IMR-90 (cell line): ENCODE data around the gene SDK1. TPM values are rescaled to one million over a fixed set of nuclear protein-coding genes. Genes with fewer than 3 reads are reported as not detected.

Experiments
- ATAC-seq: fragments of 200-7000 bp; cut with Tn5 transposase; 2 replicates; pipeline ENCODE4 v1.9.1; 2020; ENCODE audit warnings: low read depth, mild to moderate bottlenecking, moderate library complexity
- BruUV-seq: library from RNA; stranded (reverse); fragments of 400-500 nt; replicated peaks from 2 replicates; lab custom pipeline; 2021; lab: Mats Ljungman, UMichigan
- CTCF ChIA-PET: fragments of 300-600 bp; formaldehyde crosslinking; extraction: SDS; loops from one replicate; lab custom pipeline; 2021; ENCODE audit warnings: antibody characterized with exemption; lab: Yijun Ruan, JAX
- POLR2A ChIA-PET: fragments of 300-600 bp; sonication (Branson Sonifier 250); formaldehyde crosslinking; loops from one replicate; lab custom pipeline; 2022; ENCODE audit warnings: antibody characterized with exemption; ENCODE audit not compliant: unreplicated experiment; lab: Charles Lee
- DNase-seq: peaks from one replicate; pipeline ENCODE4 v3.0.0; 2013
- H2AFZ ChIP-seq: replicated peaks from 2 replicates; pipeline ENCODE3; 2013; ENCODE audit warnings: low read length, mild to moderate bottlenecking; ENCODE audit not compliant: poor library complexity
- H2AK5ac ChIP-seq: 2 replicates; pipeline ENCODE4 v1.6.1; 2013; ENCODE audit warnings: low read depth, low read length, inconsistent platforms
- H2AK9ac ChIP-seq: replicated peaks from 2 replicates; pipeline ENCODE3; 2013; ENCODE audit warnings: mild to moderate bottlenecking, low read depth, low read length, moderate library complexity; ENCODE audit not compliant: poor library complexity
- H2BK120ac ChIP-seq: 2 replicates; pipeline ENCODE4 v1.6.1; 2013; ENCODE audit warnings: low read depth, low read length, inconsistent platforms
- H2BK15ac ChIP-seq: 3 replicates; pipeline ENCODE4 v1.6.1; 2013; ENCODE audit warnings: low read depth, low read length, inconsistent platforms
- H2BK20ac ChIP-seq: 2 replicates; pipeline ENCODE4 v1.6.1; 2013; ENCODE audit warnings: low read depth, mild to moderate bottlenecking, inconsistent platforms, low read length, moderate library complexity
- H2BK5ac ChIP-seq: 2 replicates; pipeline ENCODE4 v1.6.1; 2013; ENCODE audit warnings: mild to moderate bottlenecking, low read depth, low read length, inconsistent platforms; ENCODE audit not compliant: poor library complexity, severe bottlenecking
- H3K14ac ChIP-seq: replicated peaks from 2 replicates; pipeline ENCODE4 v1.6.1; 2013; ENCODE audit warnings: low read depth, low read length, inconsistent platforms
- H3K18ac ChIP-seq: 2 replicates; pipeline ENCODE4 v1.6.1; 2013; ENCODE audit warnings: low read depth, low read length, control low read depth
- H3K23ac ChIP-seq: 2 replicates; pipeline ENCODE4 v1.6.1; 2013; ENCODE audit warnings: low read depth, low read length, inconsistent platforms
- H3K27ac ChIP-seq: 2 replicates; pipeline ENCODE4 v1.5.1; 2013; ENCODE audit warnings: mild to moderate bottlenecking, control low read depth, low read length; ENCODE audit not compliant: insufficient read depth
- H3K27me3 ChIP-seq: 2 replicates; pipeline ENCODE4 v1.6.1; 2013; ENCODE audit warnings: low read length; ENCODE audit not compliant: control insufficient read depth, insufficient read depth
- H3K36me3 ChIP-seq: 2 replicates; pipeline ENCODE4 v1.6.1; 2013; ENCODE audit warnings: low read length, mixed read lengths; ENCODE audit not compliant: control insufficient read depth, insufficient read depth
- H3K4ac ChIP-seq: 2 replicates; pipeline ENCODE4 v1.6.1; 2013; ENCODE audit warnings: low read depth, low read length, inconsistent platforms
- H3K4me1 ChIP-seq: 2 replicates; pipeline ENCODE4 v1.6.1; 2013; ENCODE audit warnings: low read length, mixed read lengths; ENCODE audit not compliant: control insufficient read depth, insufficient read depth
- H3K4me2 ChIP-seq: 2 replicates; pipeline ENCODE4 v1.6.1; 2013; ENCODE audit warnings: low read depth, mild to moderate bottlenecking, control low read depth, low read length, moderate library complexity
- H3K4me3 ChIP-seq: 2 replicates; pipeline ENCODE4 v1.5.1; 2013; ENCODE audit warnings: low read depth, mild to moderate bottlenecking, control low read depth, low read length, moderate library complexity; ENCODE audit not compliant: insufficient read depth
- H3K56ac ChIP-seq: 2 replicates; pipeline ENCODE4 v1.6.1; 2013; ENCODE audit warnings: low read length, inconsistent platforms; ENCODE audit not compliant: insufficient read depth; ENCODE audit errors: extremely low read depth
- H3K79me1 ChIP-seq, 2 experiments: 2 replicates each; pipeline ENCODE4 v1.6.1; 2013; ENCODE audit warnings: low read length in 2 of 2, inconsistent platforms in 1 of 2, low read depth in 1 of 2
- H3K9ac ChIP-seq: 2 replicates; pipeline ENCODE4 v1.6.1; 2013; ENCODE audit warnings: low read depth, low read length, control low read depth
- H3K9me1 ChIP-seq: 2 replicates; pipeline ENCODE4 v1.6.1; 2013; ENCODE audit warnings: low read length, inconsistent platforms; ENCODE audit not compliant: insufficient read depth
- H3K9me3 ChIP-seq: 2 replicates; pipeline ENCODE4 v1.6.1; 2013; ENCODE audit warnings: low read length; ENCODE audit not compliant: control insufficient read depth, insufficient read depth
- H4K20me1 ChIP-seq: 2 replicates; pipeline ENCODE4 v1.6.1; 2013; ENCODE audit warnings: low read length, inconsistent platforms; ENCODE audit not compliant: insufficient read depth
- H4K5ac ChIP-seq: 2 replicates; pipeline ENCODE4 v1.6.1; 2013; ENCODE audit warnings: mild to moderate bottlenecking, low read depth, low read length, control low read depth
- H4K8ac ChIP-seq, 2 experiments: 2 replicates each; pipeline ENCODE4 v1.6.1; 2013; ENCODE audit warnings: low read depth in 2 of 2, low read length in 2 of 2, control low read depth in 1 of 2, inconsistent platforms in 1 of 2
- H4K91ac ChIP-seq: 2 replicates; pipeline ENCODE4 v1.6.1; 2013; ENCODE audit warnings: low read depth, low read length, inconsistent platforms; ENCODE audit not compliant: insufficient read depth
- CEBPB ChIP-seq: IDR thresholded peaks from 2 replicates; pipeline ENCODE4 v1.6.1; 2012; ENCODE audit warnings: low read depth, low read length, improper control_type of control experiment
- CTCF ChIP-seq: conservative IDR thresholded peaks from 2 replicates; pipeline ENCODE4 v1.5.1; 2012; ENCODE audit warnings: mild to moderate bottlenecking, low read depth, low read length, improper control_type of control experiment
- ELK1 ChIP-seq: fragments of 150-350 bp; IDR thresholded peaks from 2 replicates; pipeline ENCODE4 v1.6.1; 2016; ENCODE audit warnings: low read depth, mild to moderate bottlenecking, low read length, moderate library complexity, borderline replicate concordance
- MAFK ChIP-seq: IDR thresholded peaks from 2 replicates; pipeline ENCODE4 v1.6.1; 2012; ENCODE audit warnings: low read depth, low read length, improper control_type of control experiment
- MXI1 ChIP-seq: IDR thresholded peaks from 2 replicates; pipeline ENCODE4 v1.6.1; 2012; ENCODE audit warnings: low read depth, mild to moderate bottlenecking, low read length, moderate library complexity, borderline replicate concordance
- NFE2L2 ChIP-seq: fragments of 150-350 bp; IDR thresholded peaks from 2 replicates; pipeline ENCODE4 v1.6.1; 2016; ENCODE audit warnings: low read depth, mild to moderate bottlenecking, low read length
- RAD21 ChIP-seq: IDR thresholded peaks from 2 replicates; pipeline ENCODE4 v1.6.1; 2012; ENCODE audit warnings: low read length, improper control_type of control experiment
- RCOR1 ChIP-seq: IDR thresholded peaks from 2 replicates; pipeline ENCODE4 v1.6.1; 2012; ENCODE audit warnings: mild to moderate bottlenecking, low read length, improper control_type of control experiment; ENCODE audit not compliant: insufficient replicate concordance
- RFX5 ChIP-seq: IDR thresholded peaks from 2 replicates; pipeline ENCODE4 v1.8.0; 2012; ENCODE audit warnings: low read depth, mild to moderate bottlenecking, low read length, moderate library complexity
- SMC3 ChIP-seq: fragments of 150-350 bp; IDR thresholded peaks from 2 replicates; pipeline ENCODE4 v1.6.1; 2016; ENCODE audit warnings: low read depth, mild to moderate bottlenecking, antibody characterized with exemption, low read length, moderate library complexity
- USF2 ChIP-seq: fragments of 150-350 bp; IDR thresholded peaks from 2 replicates; pipeline ENCODE4 v1.6.1; 2017; ENCODE audit warnings: mild to moderate bottlenecking, antibody characterized with exemption, low read length, low read depth
- WGBS, 2 experiments: methylation state at CpG; one replicate each; pipeline versions ENCODE4 v1.1.5 to v1.1.7; 2013; ENCODE audit warnings: missing lambda C conversion rate in 2 of 2; ENCODE audit not compliant: insufficient read length in 1 of 2; ENCODE audit errors: extremely low coverage in 2 of 2; 5-methylcytosine and 5-hydroxymethylcytosine counted together
- dilution Hi-C: fragments of 300-500 bp; cut with HindIII; formaldehyde crosslinking; loops from one replicate; pipeline ENCODE4 v1.14.3; 2018; ENCODE audit warnings: low sequenced_read_pairs; ENCODE audit not compliant: unreplicated experiment
- in situ Hi-C: fragments of 300-500 bp; cut with MboI; formaldehyde crosslinking; loops from 3 replicates; pipeline ENCODE4 v1.14.3; 2019; ENCODE audit warnings: low sequenced_read_pairs, inconsistent platforms, mixed read lengths
- intact Hi-C: fragments of 100-400 bp; cut with micrococcal nuclease; formaldehyde crosslinking; loops from 2 replicates; pipeline ENCODE4 v1.10.0; 2022
- polyA plus RNA-seq, 3 experiments: library from polyadenylated mRNA; depleted of rRNA; stranded (reverse); fragments of >200 nt; gene quantifications; 2 replicates each; pipeline ENCODE4 v1.2.3, GENCODE V29; 2012; ENCODE audit warnings: low replicate concordance in 1 of 3
- total RNA-seq: library from RNA; depleted of rRNA; stranded (reverse); fragments of >200 nt; gene quantifications from 2 replicates; pipeline ENCODE4 v1.2.3, GENCODE V29; 2012

Gene SDK1
- total and polyA plus RNA-seq, 2 of the 4 experiments (the other 2 are of a cell fraction), result 1.5 to 1.6 TPM

GRCh38 chr7:3636131-3636860, 335.2 kb downstream of the SDK1 start:
- no CpG with 5 or more reads among the region's 6 CpGs for WGBS, 2 experiments
- Histone ChIP-seq H3K4me2 (no peak overlapping the region), H3K79me1 (no peaks in the 10 kb centered on the region), H2AK9ac (no peak overlapping the region), H2BK5ac (no peak overlapping the region), H3K9me3 (no peaks in the 10 kb centered on the region), H3K36me3 (no peaks in the 10 kb centered on the region), H4K20me1 (no peaks in the 10 kb centered on the region), H2BK15ac (no peak overlapping the region), H3K18ac (no peak overlapping the region), H4K91ac (no peak overlapping the region), H3K14ac (no peak overlapping the region), H2BK120ac (no peak overlapping the region), H2BK20ac (no peak overlapping the region), H2AFZ (no peak overlapping the region), H4K8ac (no peak overlapping the region), H3K4me1 (no peaks in the 10 kb centered on the region), H3K9me1 (no peaks in the 10 kb centered on the region), H3K4me3 (no peak overlapping the region), H3K4ac (no peak overlapping the region), H3K56ac (no peak overlapping the region), H3K27ac (no peak overlapping the region), H2AK5ac (no peak overlapping the region), H4K5ac (no peak overlapping the region), H3K27me3 (no peaks in the 10 kb centered on the region), H3K23ac (no peak overlapping the region), H3K9ac (no peak overlapping the region)
- ChIA-PET POLR2A (no interaction called here), CTCF (interaction anchor here (0.7 kb wide), 1 partner anchor 13 kb away, joined by 3 read pairs; no protein-coding TSS in a partner anchor)
- TF ChIP-seq NFE2L2 (no peak), CTCF (no peak), SMC3 (no peak), USF2 (no peak), MAFK (no peak), CEBPB (no peak), RFX5 (no peak), ELK1 (no peak), RCOR1 (no peak), MXI1 (no peak), RAD21 (no peak)
- ATAC-seq (peak; percentile 81), DNase-seq (peak; percentile 47)
- in situ Hi-C loops (no loop called here), dilution Hi-C loops (no loop called here), intact Hi-C loops (no loop called here)
- BruUV-seq, result no TSS peak
